HepG2 (cell line): ENCODE measurements around the gene ARID5B. TPM values are rescaled to one million over a fixed set of nuclear protein-coding genes. Genes with fewer than 3 reads are reported as not detected.
A peak's percentile ranks its signal among the peaks of the same experiment; 100 is the strongest.

Experiments
- ARID4A ChIP-seq: sonication (generic); formaldehyde crosslinking; IDR thresholded peaks from 2 replicates; pipeline ENCODE4 v1.5.0; 2020; ENCODE audit warnings: mild to moderate bottlenecking, missing genetic modification reagents, borderline replicate concordance
- ASH2L ChIP-seq: fragments of 300-600, 200-600 bp; sonication (generic); IDR thresholded peaks from 2 replicates; pipeline ENCODE4 v1.7.0; 2017; ENCODE audit warnings: low read depth, mild to moderate bottlenecking, moderate library complexity, mixed read lengths, low read length; ENCODE audit not compliant: insufficient read length
- E2F1 ChIP-seq: sonication (generic); formaldehyde crosslinking; IDR thresholded peaks from 2 replicates; pipeline ENCODE4 v1.5.0; 2020; ENCODE audit warnings: missing genetic modification reagents
- HNRNPL ChIP-seq: fragments of 200-400 bp; formaldehyde crosslinking; IDR thresholded peaks from 2 replicates; pipeline ENCODE4 v1.6.1; 2017; ENCODE audit warnings: mild to moderate bottlenecking, low read depth, low read length
- NFATC3 ChIP-seq: sonication (generic); formaldehyde crosslinking; IDR thresholded peaks from 2 replicates; pipeline ENCODE4 v1.5.1; 2020; ENCODE audit warnings: mild to moderate bottlenecking, missing genetic modification reagents
- NRL ChIP-seq: sonication (generic); formaldehyde crosslinking; IDR thresholded peaks from 2 replicates; pipeline ENCODE4 v1.5.0; 2020; ENCODE audit warnings: missing genetic modification reagents, mild to moderate bottlenecking, moderate library complexity, borderline replicate concordance
- PTBP1 ChIP-seq: fragments of 200-400 bp; formaldehyde crosslinking; IDR thresholded peaks from 2 replicates; pipeline ENCODE4 v1.6.1; 2018; ENCODE audit warnings: low read length, low read depth; ENCODE audit not compliant: poor library complexity, severe bottlenecking
- RBM22 ChIP-seq: fragments of 200-400 bp; formaldehyde crosslinking; optimal IDR thresholded peaks from 2 replicates; pipeline ENCODE3; 2017; ENCODE audit warnings: mild to moderate bottlenecking, low read length, moderate library complexity
- STAG1 ChIP-seq: sonication (generic); formaldehyde crosslinking; IDR thresholded peaks from 2 replicates; pipeline ENCODE4 v1.4.0; 2020; ENCODE audit warnings: missing genetic modification reagents
- ZBTB26 ChIP-seq: IDR thresholded peaks from 2 replicates; pipeline ENCODE4 v1.6.1; 2016; ENCODE audit warnings: missing compliant biosample characterization, missing genetic modification reagents, borderline replicate concordance
- ZNF224 ChIP-seq: sonication (generic); formaldehyde crosslinking; IDR thresholded peaks from 2 replicates; pipeline ENCODE4 v1.5.0; 2020; ENCODE audit warnings: mild to moderate bottlenecking, missing genetic modification reagents
- ZNF251 ChIP-seq: sonication (generic); formaldehyde crosslinking; IDR thresholded peaks from 2 replicates; pipeline ENCODE4 v1.9.0; 2021; ENCODE audit warnings: mild to moderate bottlenecking, missing genetic modification reagents
- ZNF280D ChIP-seq: sonication (generic); formaldehyde crosslinking; IDR thresholded peaks from 2 replicates; pipeline ENCODE4 v1.5.1; 2020; ENCODE audit warnings: mild to moderate bottlenecking, missing genetic modification reagents
- ZNF281 ChIP-seq: sonication (generic); formaldehyde crosslinking; IDR thresholded peaks from 2 replicates; pipeline ENCODE4 v1.4.0; 2020; ENCODE audit warnings: missing genetic modification reagents, borderline replicate concordance
- ZNF3 ChIP-seq: IDR thresholded peaks from 2 replicates; pipeline ENCODE4 v1.7.0; 2017; ENCODE audit warnings: inconsistent platforms
- polyA plus RNA-seq, 8 experiments: library from polyadenylated mRNA; depleted of rRNA in 3 of 8; stranded (reverse) in 7 of 8; unstranded in 1 of 8; fragments of >200 nt; fragmentation: Illumina TruSeq in 4 of 8; extraction: Trizol in 4 of 8; gene quantifications; 2 replicates each; pipeline versions ENCODE4 v1.2.1 to v1.2.3, GENCODE V29; 2011 to 2016; ENCODE audit warnings: low read depth in 4 of 8, missing spikeins in 1 of 8, mixed read lengths in 1 of 8; ENCODE audit not compliant: insufficient read depth in 1 of 8
- total RNA-seq, 5 experiments: library from RNA; depleted of rRNA; stranded (reverse); fragments of >200 nt; fragmentation: Illumina TruSeq; extraction: Trizol; gene quantifications; 2 replicates each; pipeline ENCODE4 v1.2.3, GENCODE V29; 2016; ENCODE audit warnings: low read depth in 1 of 5

The ARID5B gene
- total and polyA plus RNA-seq, 2 of the 13 experiments (the other 11 are each of a cell fraction or from before 2014, with no cell fraction given), result 6.2 to 21.1 TPM

GRCh38 chr10:62098278-62099121, 197.0 kb downstream of the ARID5B start (continued):
- TF ChIP-seq ARID4A (no peak; the same call in 1 of the 2 replicates), ZNF280D (no peak), ASH2L (peak; percentile 45), STAG1 (CRISPR knock-in tag) (no peak), PTBP1 (no peak), NRL (no peak), HNRNPL (no peak), ZNF224 (CRISPR knock-in tag) (no peak), RBM22 (no peak), NFATC3 (CRISPR knock-in tag) (no peak), ZNF251 (CRISPR knock-in tag) (no peak), ZNF3 (CRISPR knock-in tag) (no peak), ZNF281 (no peak), E2F1 (CRISPR knock-in tag) (no peak), ZBTB26 (CRISPR knock-in tag) (no peak)
